ENCODE measurements around the gene STRBP. TPM values are rescaled to one million over a fixed set of nuclear protein-coding genes. Genes with fewer than 3 reads are reported as not detected.
A peak's percentile ranks its signal among the peaks of the same experiment; 100 is the strongest.

The STRBP gene
- total RNA-seq, 1 donor from 2014 or later = 87.3 TPM

GRCh38 chr9:123260340-123260739 is 8.0 kb downstream of the STRBP start:
- no peak for TF ChIP-seq CTCF (IDR thresholded peaks at IDR 0.05; ENCODE audit: unreplicated experiment)
- Mint-ChIP-seq H3K9me3 (ENCODE audit: low read depth) (no peaks in the 10 kb centered on the region), H3K4me1 (ENCODE audit: low read depth) (peaks cover 40% of the 10 kb centered on the region), H3K27me3 (no peaks in the 10 kb centered on the region), H3K4me3 (ENCODE audit: low read depth) (no peak overlapping the region), H3K36me3 (ENCODE audit: insufficient read depth) (peaks cover 2% of the 10 kb centered on the region), H3K27ac (no peak overlapping the region)
- no peak for DNase-seq (ENCODE audit: low spot score, unreplicated experiment)

- no peak for TF ChIP-seq CTCF (IDR thresholded peaks at IDR 0.05; ENCODE audit: unreplicated experiment)
- H3K27ac Mint-ChIP-seq = no peak overlapping the region
- peaks cover 30% of the 10 kb centered on the region for H3K4me1 Mint-ChIP-seq (ENCODE audit: low read depth)
- DNase-seq (ENCODE audit: low spot score, unreplicated experiment) = no peak
- peaks cover 8% of the 10 kb centered on the region for H3K36me3 Mint-ChIP-seq (ENCODE audit: insufficient read depth)
- no peak overlapping the region for H3K4me3 Mint-ChIP-seq (ENCODE audit: low read depth)
- no peaks in the 10 kb centered on the region for H3K27me3 Mint-ChIP-seq
- peaks cover 6% of the 10 kb centered on the region for H3K9me3 Mint-ChIP-seq (ENCODE audit: low read depth)
Observed at GRCh38 chr9:123257276-123257675, 11.1 kb downstream of the STRBP start.

- H3K4me1 Mint-ChIP-seq (ENCODE audit: low read depth) = peaks cover 23% of the 10 kb centered on the region
- TF ChIP-seq CTCF (IDR thresholded peaks at IDR 0.05; ENCODE audit: unreplicated experiment) = no peak
- peaks cover 10% of the 10 kb centered on the region for H3K36me3 Mint-ChIP-seq (ENCODE audit: insufficient read depth)
- H3K9me3 Mint-ChIP-seq (ENCODE audit: low read depth) = peaks cover 6% of the 10 kb centered on the region
- no peaks in the 10 kb centered on the region for H3K27me3 Mint-ChIP-seq
- no peak overlapping the region for H3K27ac Mint-ChIP-seq
- H3K4me3 Mint-ChIP-seq (ENCODE audit: low read depth) = no peak overlapping the region
- no peak for DNase-seq (ENCODE audit: low spot score, unreplicated experiment)
Observed at GRCh38 chr9:123255718-123256117, 12.7 kb downstream of the STRBP start.

- H3K27me3 Mint-ChIP-seq = no peaks in the 10 kb centered on the region
- peaks cover 12% of the 10 kb centered on the region for H3K36me3 Mint-ChIP-seq (ENCODE audit: insufficient read depth)
- H3K9me3 Mint-ChIP-seq (ENCODE audit: low read depth) = peaks cover 6% of the 10 kb centered on the region
- peak overlapping the region; percentile 64 for H3K27ac Mint-ChIP-seq
- H3K4me3 Mint-ChIP-seq (ENCODE audit: low read depth) = no peak overlapping the region
- TF ChIP-seq CTCF (IDR thresholded peaks at IDR 0.05; ENCODE audit: unreplicated experiment) = no peak
- H3K4me1 Mint-ChIP-seq (ENCODE audit: low read depth) = peaks cover 16% of the 10 kb centered on the region
- DNase-seq (ENCODE audit: low spot score, unreplicated experiment) = no peak
Observed at GRCh38 chr9:123253204-123253603, 15.2 kb downstream of the STRBP start.

GRCh38 chr9:123251741-123252140 is 16.6 kb downstream of the STRBP start:
- no peak overlapping the region for H3K27ac Mint-ChIP-seq
- H3K9me3 Mint-ChIP-seq (ENCODE audit: low read depth) = peaks cover 6% of the 10 kb centered on the region
- DNase-seq (ENCODE audit: low spot score, unreplicated experiment) = no peak
- peaks cover 10% of the 10 kb centered on the region for H3K36me3 Mint-ChIP-seq (ENCODE audit: insufficient read depth)
- no peak for TF ChIP-seq CTCF (IDR thresholded peaks at IDR 0.05; ENCODE audit: unreplicated experiment)
- no peak overlapping the region for H3K4me3 Mint-ChIP-seq (ENCODE audit: low read depth)
- peaks cover 14% of the 10 kb centered on the region for H3K4me1 Mint-ChIP-seq (ENCODE audit: low read depth)
- no peaks in the 10 kb centered on the region for H3K27me3 Mint-ChIP-seq
